Measurements from ENCODE around the gene B3GNT4.
"Not testable (repeated sequence)": the region's sequence is repeated elsewhere in the genome, so short reads cannot be mapped to it uniquely, and the experiment has no call there.

B3GNT4 gene

GRCh38 chr12:122189626-122190475 is 13.7 kb upstream of the B3GNT4 start:
- DNase-seq, result no peak

GRCh38 chr12:122190842-122191668 is 12.5 kb upstream of the B3GNT4 start:
- DNase-seq, result no peak

- DNase-seq, result no peak
Measured at GRCh38 chr12:122192441-122192840, 11.1 kb upstream of the B3GNT4 start.

GRCh38 chr12:122194804-122195203 is 8.7 kb upstream of the B3GNT4 start:
- no peak for DNase-seq

GRCh38 chr12:122195405-122195804 is 8.1 kb upstream of the B3GNT4 start:
- DNase-seq, result no peak

GRCh38 chr12:122197612-122197966 is 5.9 kb upstream of the B3GNT4 start:
- no peak for DNase-seq

- DNase-seq, result no peak
Measured at GRCh38 chr12:122199484-122200355, 3.8 kb upstream of the B3GNT4 start.

GRCh38 chr12:122200541-122201175 is 2.9 kb upstream of the B3GNT4 start:
- no peak for DNase-seq

- DNase-seq, result no peak
Measured at GRCh38 chr12:122201381-122201780, 2.1 kb upstream of the B3GNT4 start.

GRCh38 chr12:122202017-122202416 is 1.5 kb upstream of the B3GNT4 start:
- no peak for DNase-seq

GRCh38 chr12:122202811-122203210 is 698 bp upstream of the B3GNT4 start:
- DNase-seq, result not testable (repeated sequence)

GRCh38 chr12:122204167-122205052 is 901 bp downstream of the B3GNT4 start:
- no peak for DNase-seq

GRCh38 chr12:122205053-122205925 is 1.8 kb downstream of the B3GNT4 start:
- no peak for DNase-seq

- DNase-seq, result no peak
Measured at GRCh38 chr12:122206111-122206881, 2.8 kb downstream of the B3GNT4 start.

GRCh38 chr12:122206976-122207375 is 3.5 kb downstream of the B3GNT4 start:
- no peak for DNase-seq

GRCh38 chr12:122207391-122207790 is 3.9 kb downstream of the B3GNT4 start:
- DNase-seq, result no peak

- no peak for DNase-seq
Measured at GRCh38 chr12:122208073-122208820, 4.7 kb downstream of the B3GNT4 start.

- DNase-seq, result no peak
Measured at GRCh38 chr12:122215771-122216170, 12.3 kb downstream of the B3GNT4 start.

GRCh38 chr12:122216445-122216844 is 12.9 kb downstream of the B3GNT4 start:
- no peak for DNase-seq

Data from NCI-H1048 (cell line).